GM21423 (cell line): ENCODE results near the gene PNPLA2.

Experiments used
- ATAC-seq: cut with Tn5 transposase; IDR thresholded peaks from one replicate; pipeline ENCODE4 v1.9.1; 2021; ENCODE audit warnings: mild to moderate bottlenecking, moderate library complexity; ENCODE audit not compliant: unreplicated experiment

The PNPLA2 gene

GRCh38 chr11:858053-858761 lies 39.5 kb downstream of the PNPLA2 start:
- no peak for ATAC-seq

GRCh38 chr11:858762-859339 lies 40.1 kb downstream of the PNPLA2 start:
- ATAC-seq: no peak

GRCh38 chr11:859394-860131 lies 40.8 kb downstream of the PNPLA2 start:
- ATAC-seq: no peak

- ATAC-seq: no peak
These were observed 41.8 kb downstream of the PNPLA2 start for GRCh38 chr11:860234-861104.

- no peak for ATAC-seq
These were observed 42.4 kb downstream of the PNPLA2 start for GRCh38 chr11:861105-861479.

GRCh38 chr11:862081-862661 lies 43.5 kb downstream of the PNPLA2 start:
- ATAC-seq: no peak

GRCh38 chr11:862696-863022 lies 43.9 kb downstream of the PNPLA2 start:
- no peak for ATAC-seq

GRCh38 chr11:863023-863909 lies 44.6 kb downstream of the PNPLA2 start:
- ATAC-seq: no peak

GRCh38 chr11:863910-864827 lies 45.5 kb downstream of the PNPLA2 start:
- no peak for ATAC-seq

- ATAC-seq: no peak
These were observed 46.2 kb downstream of the PNPLA2 start for GRCh38 chr11:864898-865297.

- no peak for ATAC-seq
These were observed 47.0 kb downstream of the PNPLA2 start for GRCh38 chr11:865462-866430.

- ATAC-seq: no peak
These were observed 47.8 kb downstream of the PNPLA2 start for GRCh38 chr11:866481-866880.

- no peak for ATAC-seq
These were observed 49.2 kb downstream of the PNPLA2 start for GRCh38 chr11:867856-868358.

GRCh38 chr11:868394-868793 lies 49.7 kb downstream of the PNPLA2 start:
- ATAC-seq: no peak

- no peak for ATAC-seq
These were observed 50.1 kb downstream of the PNPLA2 start for GRCh38 chr11:868802-869201.

- no peak for ATAC-seq
These were observed 50.8 kb downstream of the PNPLA2 start for GRCh38 chr11:869399-870126.

GRCh38 chr11:870127-870413 lies 51.4 kb downstream of the PNPLA2 start:
- ATAC-seq: no peak
